Esophagus squamous epithelium (tissue), 5 donors: ENCODE measurements around the gene SLF2. TPM values are rescaled to one million over a fixed set of nuclear protein-coding genes. Genes with fewer than 3 reads are reported as not detected.
A peak's percentile ranks its signal among the peaks of the same experiment; 100 is the strongest.

Experiments
- DNase-seq: peaks from one replicate; lab custom pipeline; 2025; lab: John Stamatoyannopoulos, UW
- H3K27ac ChIP-seq, 4 donors: fragments of 200-600 bp; sonication (generic); one replicate each; pipeline ENCODE4 v1.5.1; 2016 to 2019; ENCODE audit warnings: mild to moderate bottlenecking in 1 of 4
- H3K27me3 ChIP-seq, 4 donors: fragments of 200-600 bp; sonication (generic); 1 replicate in 3 of 4; 2 replicates in 1 of 4; pipeline versions ENCODE4 v1.5.1 to v1.6.0; 2017 to 2021; ENCODE audit warnings: antibody characterized with exemption in 1 of 4
- H3K36me3 ChIP-seq, 3 donors: fragments of 200-600 bp; sonication (generic); one replicate each; pipeline ENCODE4 v1.5.1; 2016 to 2019
- H3K4me1 ChIP-seq, 3 donors: fragments of 200-600 bp; sonication (generic); one replicate each; pipeline ENCODE4 v1.5.1; 2017 to 2019
- H3K4me3 ChIP-seq, 4 donors: fragments of 200-600 bp; sonication (generic); 1 replicate in 3 of 4; 2 replicates in 1 of 4; pipeline ENCODE4 v1.5.1; 2016 to 2019; ENCODE audit warnings: mild to moderate bottlenecking in 2 of 4, moderate library complexity in 1 of 4
- H3K9me3 ChIP-seq, 3 donors: fragments of 200-600 bp; sonication (generic); one replicate each; pipeline ENCODE4 v1.5.1; 2016 to 2019
- POLR2A ChIP-seq, 4 donors: fragments of 450-650 bp; IDR thresholded peaks; one replicate each; pipeline ENCODE4 v1.6.1; 2017; ENCODE audit warnings: antibody characterized with exemption in 4 of 4, mild to moderate bottlenecking in 4 of 4, moderate library complexity in 3 of 4
- WGBS, 2 donors: methylation state at CpG; one replicate each; pipeline ENCODE4 v1.1.5; 2018; 5-methylcytosine and 5-hydroxymethylcytosine counted together
- intact Hi-C: fragments of 100-400 bp; cut with DNase I; formaldehyde crosslinking; loops from one replicate; pipeline ENCODE4 v1.15.0; 2022
- small RNA-seq, 4 donors: library from RNA; depleted of rRNA; stranded (forward); fragments of <200 nt; gene quantifications; one replicate each; pipeline ENCODE3, GENCODE V24; 2016
- total RNA-seq, 4 donors: library from RNA; depleted of rRNA; stranded (reverse); fragments of >200 nt; gene quantifications; one replicate each; pipeline ENCODE4 v1.1.0, GENCODE V29; 2016
- TF ChIP-seq, protein P1 (sequence below), 6 experiments: fragments of 450-650 bp in 4 of 6; fragments of 200-600 bp in 2 of 6; sonication (generic) in 2 of 6; IDR thresholded peaks; one replicate each; pipeline ENCODE4 v1.5.1; 2016 to 2019; ENCODE audit warnings: antibody characterized with exemption in 6 of 6, mild to moderate bottlenecking in 4 of 6, moderate library complexity in 4 of 6
- donor health status: DM: yes; HTN: yes; CAD: no.

The SLF2 gene
- total RNA-seq, 4 donors from 2014 or later = 12.1 to 24.8 (median 13.5) TPM

DNA sequence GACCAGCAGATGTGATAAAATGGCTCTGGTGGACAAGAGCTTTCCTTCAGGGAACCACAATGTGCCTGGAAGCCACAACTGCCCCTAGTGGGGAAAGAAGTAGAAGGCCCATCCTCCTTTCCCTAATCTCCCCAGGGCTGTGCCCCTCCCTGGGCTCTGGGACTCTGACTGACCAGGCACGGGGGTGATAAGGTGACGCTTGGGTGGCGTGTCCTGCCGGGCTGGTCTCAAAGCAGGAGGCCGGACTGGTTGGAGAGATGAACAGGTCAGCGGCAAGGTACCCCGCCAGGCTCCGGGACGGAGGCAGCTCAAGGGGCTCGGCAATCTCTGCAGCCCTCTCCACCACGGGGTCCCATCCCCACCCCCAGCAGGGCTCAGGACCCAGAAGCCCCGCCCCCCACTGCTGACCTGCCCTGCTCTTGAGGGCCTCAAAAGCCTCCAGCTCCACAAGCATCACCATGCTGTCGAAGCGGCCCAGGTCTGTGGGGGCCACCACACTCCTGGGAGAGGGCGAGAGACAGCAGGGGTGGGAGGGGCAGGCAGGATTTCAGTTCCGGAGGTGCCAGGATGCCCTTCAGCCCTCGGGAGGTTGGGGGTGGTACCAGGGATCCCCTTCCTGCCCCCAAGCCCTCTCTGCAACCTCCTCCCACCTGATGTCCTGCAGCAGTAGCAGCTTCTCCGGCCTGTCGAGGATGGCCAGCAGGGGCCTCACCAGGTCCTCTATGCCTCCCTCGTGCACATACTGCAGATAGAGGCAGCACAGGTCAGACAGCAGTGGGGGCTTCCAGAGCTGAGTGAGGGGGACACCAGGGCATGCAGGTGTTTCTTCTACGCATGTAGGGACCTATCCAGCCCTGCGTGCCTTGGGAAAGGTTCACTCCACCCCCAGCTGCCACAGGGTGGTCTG is 99.0 kb downstream of the SLF2 start:
- Histone ChIP-seq H3K27ac (peak overlapping the region in 2 of 4 donors; percentile 6 to 64), H3K36me3 (peaks cover 0 to 7% (median 4%) of the 10 kb centered on the region in 3 donors), H3K27me3 (peaks cover 0 to 12% (median 0%) of the 10 kb centered on the region in 4 donors), H3K9me3 (no peaks in the 10 kb centered on the region), H3K4me3 (no peak overlapping the region), H3K4me1 (peaks cover 8 to 53% (median 14%) of the 10 kb centered on the region in 3 donors)
- DNase-seq = no peak
- TF ChIP-seq, protein P1, sequence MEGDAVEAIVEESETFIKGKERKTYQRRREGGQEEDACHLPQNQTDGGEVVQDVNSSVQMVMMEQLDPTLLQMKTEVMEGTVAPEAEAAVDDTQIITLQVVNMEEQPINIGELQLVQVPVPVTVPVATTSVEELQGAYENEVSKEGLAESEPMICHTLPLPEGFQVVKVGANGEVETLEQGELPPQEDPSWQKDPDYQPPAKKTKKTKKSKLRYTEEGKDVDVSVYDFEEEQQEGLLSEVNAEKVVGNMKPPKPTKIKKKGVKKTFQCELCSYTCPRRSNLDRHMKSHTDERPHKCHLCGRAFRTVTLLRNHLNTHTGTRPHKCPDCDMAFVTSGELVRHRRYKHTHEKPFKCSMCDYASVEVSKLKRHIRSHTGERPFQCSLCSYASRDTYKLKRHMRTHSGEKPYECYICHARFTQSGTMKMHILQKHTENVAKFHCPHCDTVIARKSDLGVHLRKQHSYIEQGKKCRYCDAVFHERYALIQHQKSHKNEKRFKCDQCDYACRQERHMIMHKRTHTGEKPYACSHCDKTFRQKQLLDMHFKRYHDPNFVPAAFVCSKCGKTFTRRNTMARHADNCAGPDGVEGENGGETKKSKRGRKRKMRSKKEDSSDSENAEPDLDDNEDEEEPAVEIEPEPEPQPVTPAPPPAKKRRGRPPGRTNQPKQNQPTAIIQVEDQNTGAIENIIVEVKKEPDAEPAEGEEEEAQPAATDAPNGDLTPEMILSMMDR (IDR thresholded peaks at IDR 0.05) = peak in 1 of 6 experiments; percentile 9
- no peak for TF ChIP-seq POLR2A (IDR thresholded peaks at IDR 0.05)
- intact Hi-C loops = no loop called here
- WGBS, 2 donors = 66 to 75% methylated on average over 2 to 8 of the region's 22 CpGs

DNA sequence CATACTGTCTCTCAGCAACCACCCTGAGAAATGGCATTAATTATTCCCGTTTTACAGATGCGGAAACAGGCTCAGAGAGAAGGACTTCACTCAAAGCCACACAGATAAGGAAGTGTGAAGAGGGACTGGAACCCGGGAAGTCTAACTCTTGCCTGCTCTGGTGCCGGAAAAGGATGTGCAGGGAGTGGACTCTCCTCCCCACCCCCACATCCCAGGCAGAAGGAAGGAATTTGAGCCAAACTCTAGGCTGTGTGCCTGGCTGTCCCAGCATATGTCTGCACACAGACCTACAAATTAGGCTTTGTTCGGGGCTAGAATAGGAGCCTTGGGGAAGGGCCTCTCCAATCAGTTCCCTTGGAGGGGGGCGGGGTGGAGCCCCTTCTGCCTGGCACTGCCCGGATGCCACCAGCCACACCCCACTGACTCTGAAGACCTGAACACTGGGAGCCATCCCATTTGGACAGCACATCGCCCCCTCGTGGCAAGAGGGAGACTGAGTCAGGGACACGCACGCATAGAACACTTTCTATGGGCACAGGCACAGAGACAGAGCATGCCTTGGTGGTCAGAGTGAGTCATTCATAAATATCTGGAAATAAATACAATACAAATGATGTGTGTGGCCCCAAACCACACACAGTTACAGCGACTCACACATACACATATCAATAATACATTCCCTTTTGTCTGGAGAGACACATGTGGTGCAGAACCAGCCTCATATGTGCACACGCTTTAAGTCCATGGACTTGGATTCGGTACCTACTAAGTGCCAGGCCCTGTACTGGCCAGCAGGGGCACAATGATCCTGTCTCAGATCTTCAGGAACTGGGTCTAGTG is 100.0 kb downstream of the SLF2 start:
- intact Hi-C loops = no loop called here
- no peaks in the 10 kb centered on the region for H3K9me3 ChIP-seq
- no peak for DNase-seq
- peak overlapping the region in 3 of 4 donors; percentile 6 to 64 (median 44) for H3K27ac ChIP-seq
- WGBS, 2 donors = 8 to 22% methylated on average over 11 to 14 of the region's 14 CpGs
- H3K4me3 ChIP-seq = no peak overlapping the region
- peaks cover 0 to 19% (median 0%) of the 10 kb centered on the region in 4 donors for H3K27me3 ChIP-seq
- no peaks in the 10 kb centered on the region for H3K36me3 ChIP-seq
- no peak for TF ChIP-seq POLR2A (IDR thresholded peaks at IDR 0.05)
- TF ChIP-seq, protein P1 (IDR thresholded peaks at IDR 0.05) = peak; percentile 73 to 92 (median 88)
- peaks cover 8 to 44% (median 14%) of the 10 kb centered on the region in 3 donors for H3K4me1 ChIP-seq

DNA sequence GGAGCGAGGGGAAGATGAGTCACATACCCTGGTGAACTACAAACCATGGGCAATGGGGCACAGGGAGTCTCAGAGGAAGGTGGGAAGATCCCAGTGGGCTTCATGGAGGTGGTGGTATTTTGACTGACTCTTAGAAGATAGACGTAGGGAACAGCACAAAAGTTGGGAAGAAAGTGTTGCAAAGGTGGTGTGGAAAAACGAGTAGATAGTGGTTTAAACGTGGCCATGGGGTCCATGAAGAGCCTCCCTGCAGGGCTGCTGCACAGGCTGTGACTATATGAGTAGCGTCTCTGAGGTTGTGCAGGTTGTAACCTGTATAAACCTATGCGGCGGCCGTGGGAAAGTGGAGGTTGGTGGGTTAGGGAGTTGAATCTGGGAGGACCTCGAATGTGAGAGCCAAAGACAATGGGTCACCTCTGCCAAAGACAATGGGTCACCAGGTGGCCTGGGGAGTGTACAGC is 100.6 kb downstream of the SLF2 start:
- H3K9me3 ChIP-seq = no peaks in the 10 kb centered on the region
- H3K27ac ChIP-seq = peak overlapping the region in 3 of 4 donors; percentile 6 to 64 (median 17)
- H3K36me3 ChIP-seq = no peaks in the 10 kb centered on the region
- H3K4me1 ChIP-seq = peaks cover 8 to 38% (median 14%) of the 10 kb centered on the region in 3 donors
- no peak for DNase-seq
- peaks cover 0 to 26% (median 0%) of the 10 kb centered on the region in 4 donors for H3K27me3 ChIP-seq
- no peak overlapping the region for H3K4me3 ChIP-seq
- WGBS, 2 donors = 28 to 34% methylated on average over 9 of the region's 9 CpGs
- intact Hi-C loops = no loop called here
- TF ChIP-seq, protein P1 (IDR thresholded peaks at IDR 0.05) = no peak
- TF ChIP-seq POLR2A (IDR thresholded peaks at IDR 0.05) = no peak

DNA sequence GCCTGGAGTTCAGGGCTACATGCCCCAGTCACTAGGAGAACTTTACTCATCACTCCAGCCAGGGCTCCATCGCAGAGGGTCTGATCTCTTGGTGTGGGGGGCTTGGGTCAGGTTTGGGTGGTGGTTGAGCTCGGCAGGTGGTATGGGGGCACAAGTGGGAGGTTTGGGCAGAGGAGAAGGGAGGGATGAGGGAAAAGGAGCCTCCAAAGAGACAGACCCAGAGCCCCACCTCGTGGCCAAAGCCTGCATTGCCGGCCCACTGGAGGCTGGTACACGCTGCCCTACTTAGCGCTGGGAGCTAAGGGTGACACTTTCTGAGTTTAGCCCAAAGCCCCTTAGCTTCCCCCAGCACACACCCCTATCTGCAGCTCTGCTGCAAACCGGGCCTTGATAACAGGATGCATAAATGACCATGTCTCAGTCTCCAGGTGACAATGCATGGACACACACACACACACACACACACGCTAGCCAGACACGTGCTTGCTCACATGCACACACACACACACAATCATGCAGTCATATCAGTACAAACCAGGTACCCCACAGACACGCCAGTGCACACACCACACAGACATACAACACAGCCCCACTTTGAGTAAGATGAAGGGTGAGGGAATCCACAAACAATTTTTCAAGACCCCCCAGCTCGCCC is 101.6 kb downstream of the SLF2 start:
- Histone ChIP-seq H3K4me3 (no peak overlapping the region), H3K9me3 (no peaks in the 10 kb centered on the region), H3K4me1 (peaks cover 15 to 38% (median 22%) of the 10 kb centered on the region in 3 donors), H3K36me3 (no peaks in the 10 kb centered on the region), H3K27ac (no peak overlapping the region), H3K27me3 (peaks cover 0 to 35% (median 0%) of the 10 kb centered on the region in 4 donors)
- no peak for TF ChIP-seq POLR2A (IDR thresholded peaks at IDR 0.05)
- TF ChIP-seq, protein P1 (IDR thresholded peaks at IDR 0.05) = peak; percentile 79 to 94 (median 92)
- 10 to 13% methylated on average over 8 to 9 of the region's 11 CpGs for WGBS, 2 donors
- intact Hi-C loops = no loop called here
- no peak for DNase-seq

Small RNA genes lying within 50 kb of the gene (small RNA-seq; reads per million reads assigned to genes)
- gene MIR608 (0 reads per million in 4 donors), gene RF00019 (0 reads per million in 4 donors)

Other genes with a start within 250 kb of the SLF2 start
- gene PAX2, start 167.4 kb upstream of the SLF2 start, total RNA-seq = not detected
- gene SEMA4G, start 56.5 kb downstream of the SLF2 start, total RNA-seq = 1 to 10 TPM in 3 of 4 donors, under 1 TPM in 1; 0.44 to 4.1 (median 1.3) TPM
- gene MRPL43, start 74.5 kb downstream of the SLF2 start, total RNA-seq = 10 to 100 TPM; 52.7 to 71.9 (median 60.7) TPM
- 10 to 100 TPM in 1 of 4 donors, 1 to 10 TPM in 3; 5.0 to 13.9 (median 6.5) TPM for gene TWNK, start 74.6 kb downstream of the SLF2 start, total RNA-seq
- 10 to 100 TPM; 26.7 to 55.2 (median 41.4) TPM for gene LZTS2, start 86.8 kb downstream of the SLF2 start, total RNA-seq
- under 1 TPM in 3 of 4 donors, not detected in 1; 0.19 to 0.29 (median 0.26) TPM for gene PDZD7, start 118.2 kb downstream of the SLF2 start, total RNA-seq
- 10 to 100 TPM in 2 of 4 donors, 1 to 10 TPM in 2; 3.9 to 30.7 (median 9.4) TPM for gene SFXN3, start 118.3 kb downstream of the SLF2 start, total RNA-seq
- gene KAZALD1, start 149.0 kb downstream of the SLF2 start, total RNA-seq = 1 to 10 TPM in 2 of 4 donors, under 1 TPM in 1, not detected in 1; 0.47 to 1.4 (median 1.1) TPM
- gene TLX1, start 218.3 kb downstream of the SLF2 start, total RNA-seq = not detected